GM12878 (cell line): ENCODE data around the gene CLIC5. TPM values are rescaled to one million over a fixed set of nuclear protein-coding genes. Genes with fewer than 3 reads are reported as not detected.

Experiments
- ATAC-seq: fragments of 200-7000 bp; cut with Tn5 transposase; 3 replicates; pipeline ENCODE4 v1.9.1; 2020; ENCODE audit warnings: mild to moderate bottlenecking, moderate library complexity
- BruUV-seq: library from RNA; stranded (reverse); fragments of 400-500 nt; replicated peaks from 2 replicates; lab custom pipeline; 2021; lab: Mats Ljungman, UMichigan
- CTCF ChIA-PET: fragments of 300-600 bp; sonication (Branson Sonifier 250); formaldehyde crosslinking; extraction: SDS; loops from one replicate; lab custom pipeline; 2021; ENCODE audit warnings: inconsistent platforms; lab: Yijun Ruan, JAX
- POLR2A ChIA-PET: fragments of 350-600 bp; formaldehyde crosslinking; extraction: SDS; loops from one replicate; lab custom pipeline; 2021; ENCODE audit warnings: inconsistent platforms; lab: Charles Lee
- RAD21 ChIA-PET: fragments of 300-600 bp; sonication (Branson Sonifier 250); formaldehyde crosslinking; loops from one replicate; lab custom pipeline; 2023; ENCODE audit warnings: antibody characterized with exemption; ENCODE audit not compliant: unreplicated experiment; lab: Charles Lee
- SMC1A ChIA-PET: fragments of 300-600 bp; sonication (Branson Sonifier 250); formaldehyde crosslinking; loops from one replicate; lab custom pipeline; 2023; ENCODE audit not compliant: unreplicated experiment, uncharacterized antibody; lab: Charles Lee
- DNase-seq: peaks from one replicate; pipeline ENCODE4 v3.0.0-alpha.2; 2011; ENCODE audit warnings: low read depth, low spot score
- FAIRE-seq: peaks from 3 replicates; lab custom pipeline; 2011; peaks lifted over from hg19 to GRCh38; lab: Jason Lieb, UNC
- H2AFZ ChIP-seq: 2 replicates; pipeline ENCODE4 v1.6.0; 2011; ENCODE audit warnings: low read depth, low read length, control low read depth; ENCODE audit not compliant: control insufficient read depth
- H3K27ac ChIP-seq: 2 replicates; pipeline ENCODE4 v1.5.1; 2011; ENCODE audit warnings: control low read depth; ENCODE audit not compliant: control insufficient read depth, insufficient read depth
- H3K27me3 ChIP-seq, 2 experiments: replicated peaks in 1 of 2; 2 replicates each; pipeline versions ENCODE4 v1.6.0 to v1.6.1; 2011; ENCODE audit warnings: low read length in 1 of 2; ENCODE audit not compliant: control insufficient read depth in 2 of 2, insufficient read depth in 2 of 2
- H3K36me3 ChIP-seq, 2 experiments: 2 replicates each; pipeline ENCODE4 v1.5.1; 2011; ENCODE audit warnings: low read length in 1 of 2; ENCODE audit not compliant: control insufficient read depth in 2 of 2, insufficient read depth in 2 of 2
- H3K4me1 ChIP-seq: 2 replicates; pipeline ENCODE4 v1.6.1; 2011; ENCODE audit warnings: mild to moderate bottlenecking, low read length, moderate library complexity, mixed read lengths; ENCODE audit not compliant: control insufficient read depth, insufficient read depth
- H3K4me2 ChIP-seq: 2 replicates; pipeline ENCODE4 v1.6.0; 2011; ENCODE audit warnings: control low read depth; ENCODE audit not compliant: control insufficient read depth, insufficient read depth
- H3K4me3 ChIP-seq: fragments of 200-600 bp; sonication (generic); 2 replicates; pipeline ENCODE4 v1.5.1; 2016
- H3K79me2 ChIP-seq: 2 replicates; pipeline ENCODE4 v1.6.0; 2011; ENCODE audit warnings: low read length; ENCODE audit not compliant: control insufficient read depth, insufficient read depth
- H3K9ac ChIP-seq: 2 replicates; pipeline ENCODE4 v1.8.0; 2011; ENCODE audit warnings: low read length, control low read depth, mixed read lengths; ENCODE audit not compliant: control insufficient read depth, insufficient read depth
- H3K9me3 ChIP-seq: replicated peaks from 3 replicates; pipeline ENCODE4 v1.5.1; 2011; ENCODE audit warnings: mild to moderate bottlenecking, low read length; ENCODE audit not compliant: control insufficient read depth, insufficient read depth
- H4K20me1 ChIP-seq: 2 replicates; pipeline ENCODE4 v1.6.0; 2011; ENCODE audit not compliant: control insufficient read depth, insufficient read depth
- CHD2 ChIP-seq: IDR thresholded peaks from 2 replicates; pipeline ENCODE4 v1.6.1; 2011; ENCODE audit warnings: low read depth, low read length, improper control_type of control experiment, borderline replicate concordance
- EED ChIP-seq: sonication (generic); IDR thresholded peaks from 2 replicates; pipeline ENCODE4 v1.6.1; 2016; ENCODE audit warnings: antibody characterized with exemption, low read depth
- NR2F1 ChIP-seq: fragments of 450-650 bp; conservative IDR thresholded peaks from 2 replicates; pipeline ENCODE4 v1.6.1; 2017; ENCODE audit warnings: mild to moderate bottlenecking
- RBBP5 ChIP-seq: fragments of 200-600 bp; sonication (generic); conservative IDR thresholded peaks from 2 replicates; pipeline ENCODE4 v1.6.1; 2016
- SMC3 ChIP-seq: IDR thresholded peaks from 2 replicates; pipeline ENCODE4 v1.6.1; 2011; ENCODE audit warnings: low read length, improper control_type of control experiment, borderline replicate concordance
- in situ Hi-C: fragments of 300-500 bp; cut with MboI; formaldehyde crosslinking; loops from 9 replicates; pipeline ENCODE4 v1.14.3; 2018; ENCODE audit warnings: mixed read lengths
- intact Hi-C: fragments of 100-400 bp; cut with micrococcal nuclease; formaldehyde crosslinking; loops from one replicate; pipeline ENCODE4 v1.14.2; 2022; ENCODE audit not compliant: unreplicated experiment
- polyA plus RNA-seq, 11 experiments: library from polyadenylated mRNA; depleted of rRNA in 4 of 11; unstranded in 6 of 11; stranded (reverse) in 5 of 11; fragments of >200 nt; fragmentation: Nextera tagmentation in 4 of 11; fragmentation: Illumina TruSeq in 1 of 11; extraction: Ambion mirVana in 4 of 11; extraction: Trizol in 1 of 11; gene quantifications; 1 replicate in 1 of 11; 2 replicates in 10 of 11; pipeline versions ENCODE4 v1.2.1 to v1.2.3, GENCODE V29; 2011 to 2016; ENCODE audit warnings: inconsistent platforms in 2 of 11, missing spikeins in 2 of 11, low read depth in 1 of 11
- total RNA-seq, 4 experiments: library from RNA; depleted of rRNA in 3 of 4; stranded (reverse); fragments of >200 nt in 3 of 4; fragmentation: Illumina TruSeq in 1 of 4; extraction: Trizol in 1 of 4; gene quantifications; 2 replicates each; pipeline versions ENCODE4 v1.2.1 to v1.2.3, GENCODE V29; 2013 to 2021
- TF ChIP-seq, protein P1 (sequence below): fragments of 450-650 bp; formaldehyde crosslinking; IDR thresholded peaks from 2 replicates; pipeline ENCODE4 v1.4.0; 2020; ENCODE audit warnings: mild to moderate bottlenecking, moderate library complexity

CLIC5 gene
- total and polyA plus RNA-seq, 10 of the 15 experiments (the other 5 are each of a cell fraction or from before 2014, with no cell fraction given): 0.01 to 0.08 (median 0.02) TPM; not detected in 7

DNA sequence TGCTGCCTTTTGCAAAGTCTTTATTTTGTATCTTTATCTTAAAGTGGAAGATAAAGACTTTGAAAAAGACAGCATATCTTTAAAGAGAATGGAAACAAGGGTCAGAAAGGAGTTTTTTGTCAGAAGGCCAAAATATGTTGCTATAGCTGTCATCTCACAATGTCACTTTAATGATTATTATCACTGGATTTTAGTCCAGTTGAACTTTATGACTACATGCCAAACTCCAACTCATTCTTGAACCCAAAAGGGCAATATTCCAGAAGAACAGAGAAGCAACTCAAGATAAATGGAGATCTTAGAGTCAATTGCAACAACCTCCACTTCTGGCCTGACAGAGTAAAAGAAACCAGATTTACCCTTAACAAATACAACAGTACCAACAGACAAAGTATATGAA lies 47.3 kb upstream of the CLIC5 start:
- Histone ChIP-seq H3K9ac (no peak overlapping the region), H3K9me3 (no peaks in the 10 kb centered on the region), H3K27ac (no peak overlapping the region), H4K20me1 (no peaks in the 10 kb centered on the region), H2AFZ (no peak overlapping the region), H3K4me1 (no peaks in the 10 kb centered on the region), H3K27me3 (no peaks in the 10 kb centered on the region; a peak in 1 of 4 replicates), H3K4me2 (no peak overlapping the region), H3K4me3 (no peak overlapping the region), H3K36me3 (no peaks in the 10 kb centered on the region), H3K79me2 (no peaks in the 10 kb centered on the region)
- no peak for FAIRE-seq
- no peak for DNase-seq
- CTCF ChIA-PET: no interaction called here
- intact Hi-C loops: no loop called here
- ATAC-seq: no peak
- POLR2A ChIA-PET: no interaction called here
- RAD21 ChIA-PET: no interaction called here
- in situ Hi-C loops: no loop called here
- no TSS peak for BruUV-seq
- SMC1A ChIA-PET: no interaction called here
- TF ChIP-seq SMC3: no peak
- no peak for TF ChIP-seq RBBP5
- TF ChIP-seq CHD2: no peak
- no peak for TF ChIP-seq EED
- TF ChIP-seq NR2F1: no peak
- TF ChIP-seq, protein P1, sequence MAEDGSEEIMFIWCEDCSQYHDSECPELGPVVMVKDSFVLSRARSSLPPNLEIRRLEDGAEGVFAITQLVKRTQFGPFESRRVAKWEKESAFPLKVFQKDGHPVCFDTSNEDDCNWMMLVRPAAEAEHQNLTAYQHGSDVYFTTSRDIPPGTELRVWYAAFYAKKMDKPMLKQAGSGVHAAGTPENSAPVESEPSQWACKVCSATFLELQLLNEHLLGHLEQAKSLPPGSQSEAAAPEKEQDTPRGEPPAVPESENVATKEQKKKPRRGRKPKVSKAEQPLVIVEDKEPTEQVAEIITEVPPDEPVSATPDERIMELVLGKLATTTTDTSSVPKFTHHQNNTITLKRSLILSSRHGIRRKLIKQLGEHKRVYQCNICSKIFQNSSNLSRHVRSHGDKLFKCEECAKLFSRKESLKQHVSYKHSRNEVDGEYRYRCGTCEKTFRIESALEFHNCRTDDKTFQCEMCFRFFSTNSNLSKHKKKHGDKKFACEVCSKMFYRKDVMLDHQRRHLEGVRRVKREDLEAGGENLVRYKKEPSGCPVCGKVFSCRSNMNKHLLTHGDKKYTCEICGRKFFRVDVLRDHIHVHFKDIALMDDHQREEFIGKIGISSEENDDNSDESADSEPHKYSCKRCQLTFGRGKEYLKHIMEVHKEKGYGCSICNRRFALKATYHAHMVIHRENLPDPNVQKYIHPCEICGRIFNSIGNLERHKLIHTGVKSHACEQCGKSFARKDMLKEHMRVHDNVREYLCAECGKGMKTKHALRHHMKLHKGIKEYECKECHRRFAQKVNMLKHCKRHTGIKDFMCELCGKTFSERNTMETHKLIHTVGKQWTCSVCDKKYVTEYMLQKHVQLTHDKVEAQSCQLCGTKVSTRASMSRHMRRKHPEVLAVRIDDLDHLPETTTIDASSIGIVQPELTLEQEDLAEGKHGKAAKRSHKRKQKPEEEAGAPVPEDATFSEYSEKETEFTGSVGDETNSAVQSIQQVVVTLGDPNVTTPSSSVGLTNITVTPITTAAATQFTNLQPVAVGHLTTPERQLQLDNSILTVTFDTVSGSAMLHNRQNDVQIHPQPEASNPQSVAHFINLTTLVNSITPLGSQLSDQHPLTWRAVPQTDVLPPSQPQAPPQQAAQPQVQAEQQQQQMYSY (CRISPR knock-in tag): no peak
